ENCODE data around the gene ID2. TPM values are rescaled to one million over a fixed set of nuclear protein-coding genes. Genes with fewer than 3 reads are reported as not detected.

ID2 gene
- total RNA-seq, 4 donors from 2014 or later = 329 to 437 (median 382) TPM

- no peaks in the 10 kb centered on the region for H3K9me3 ChIP-seq
- in situ Hi-C loops (cut with MboI; ENCODE audit: low pct_ligation_motif_present in 1 of 4, low pct_unique_long_range_greater_than_20kb in 1 of 4, low sequenced_read_pairs in 3 of 4) = no loop called here
- no peak overlapping the region for H3K4me3 ChIP-seq
- DNase-seq = no peak
- H3K4me1 ChIP-seq = no peaks in the 10 kb centered on the region
- intact Hi-C loops (cut with DNase I; ENCODE audit: low total_unique reads) = no loop called here
- 80 to 88% methylated on average over 2 to 4 of the region's 4 CpGs for WGBS, 2 donors (ENCODE audit: low coverage in 1 of 2)
- TF ChIP-seq CTCF (IDR thresholded peaks at IDR 0.05) (no peak), POLR2AphosphoS5 (IDR thresholded peaks at IDR 0.05) (no peak), POLR2A (IDR thresholded peaks at IDR 0.05) (no peak), EP300 (IDR thresholded peaks at IDR 0.05; ENCODE audit: low read depth) (no peak)
- H3K27ac ChIP-seq = no peak overlapping the region
- H3K36me3 ChIP-seq = no peaks in the 10 kb centered on the region
- no peaks in the 10 kb centered on the region for H3K27me3 ChIP-seq
Measured at GRCh38 chr2:8650256-8650655, 31.6 kb upstream of the ID2 start.

- Histone ChIP-seq H3K27ac (no peak overlapping the region), H3K4me1 (no peaks in the 10 kb centered on the region), H3K9me3 (no peaks in the 10 kb centered on the region), H3K36me3 (no peaks in the 10 kb centered on the region), H3K27me3 (no peaks in the 10 kb centered on the region), H3K4me3 (no peak overlapping the region)
- intact Hi-C loops (cut with DNase I; ENCODE audit: low total_unique reads) (no loop called here), in situ Hi-C loops (cut with MboI; ENCODE audit: low pct_ligation_motif_present in 1 of 4, low pct_unique_long_range_greater_than_20kb in 1 of 4, low sequenced_read_pairs in 3 of 4) (no loop called here)
- 90 to 92% methylated on average over 6 to 11 of the region's 11 CpGs for WGBS, 2 donors (ENCODE audit: low coverage in 1 of 2)
- no peak for DNase-seq
- TF ChIP-seq POLR2A (IDR thresholded peaks at IDR 0.05) (no peak), POLR2AphosphoS5 (IDR thresholded peaks at IDR 0.05) (no peak), EP300 (IDR thresholded peaks at IDR 0.05; ENCODE audit: low read depth) (no peak), CTCF (IDR thresholded peaks at IDR 0.05) (no peak)
Measured at GRCh38 chr2:8652774-8653426, 29.0 kb upstream of the ID2 start.

- no peak for DNase-seq
- TF ChIP-seq CTCF (IDR thresholded peaks at IDR 0.05) = no peak
- TF ChIP-seq POLR2AphosphoS5 (IDR thresholded peaks at IDR 0.05) = no peak
- no peak for TF ChIP-seq POLR2A (IDR thresholded peaks at IDR 0.05)
- TF ChIP-seq EP300 (IDR thresholded peaks at IDR 0.05; ENCODE audit: low read depth) = no peak
- no peaks in the 10 kb centered on the region for H3K9me3 ChIP-seq
- 78% methylated on average over 7 of the region's 7 CpGs; no CpG with 5 or more reads in 1 of the 2 donors for WGBS, 2 donors (ENCODE audit: low coverage in 1 of 2)
- H3K4me3 ChIP-seq = no peak overlapping the region
- in situ Hi-C loops (cut with MboI; ENCODE audit: low pct_ligation_motif_present in 1 of 4, low pct_unique_long_range_greater_than_20kb in 1 of 4, low sequenced_read_pairs in 3 of 4) (no loop called here), intact Hi-C loops (cut with DNase I; ENCODE audit: low total_unique reads) (no loop called here)
- H3K4me1 ChIP-seq = no peaks in the 10 kb centered on the region
- H3K27ac ChIP-seq = no peak overlapping the region
- H3K36me3 ChIP-seq = no peaks in the 10 kb centered on the region
- H3K27me3 ChIP-seq = no peaks in the 10 kb centered on the region
Measured at GRCh38 chr2:8653485-8653884, 28.4 kb upstream of the ID2 start.

GRCh38 chr2:8654041-8654440 is 27.8 kb upstream of the ID2 start:
- no peak for TF ChIP-seq EP300 (IDR thresholded peaks at IDR 0.05; ENCODE audit: low read depth)
- no peak for TF ChIP-seq CTCF (IDR thresholded peaks at IDR 0.05)
- TF ChIP-seq POLR2A (IDR thresholded peaks at IDR 0.05) = no peak
- TF ChIP-seq POLR2AphosphoS5 (IDR thresholded peaks at IDR 0.05) = no peak
- H3K27me3 ChIP-seq = no peaks in the 10 kb centered on the region
- intact Hi-C loops (cut with DNase I; ENCODE audit: low total_unique reads) (no loop called here), in situ Hi-C loops (cut with MboI; ENCODE audit: low pct_ligation_motif_present in 1 of 4, low pct_unique_long_range_greater_than_20kb in 1 of 4, low sequenced_read_pairs in 3 of 4) (no loop called here)
- H3K36me3 ChIP-seq = no peaks in the 10 kb centered on the region
- DNase-seq = no peak
- no peak overlapping the region for H3K4me3 ChIP-seq
- no peaks in the 10 kb centered on the region for H3K9me3 ChIP-seq
- H3K4me1 ChIP-seq = no peaks in the 10 kb centered on the region
- WGBS, 2 donors (ENCODE audit: low coverage in 1 of 2) = 99% methylated on average over 6 of the region's 6 CpGs; no CpG with 5 or more reads in 1 of the 2 donors
- H3K27ac ChIP-seq = no peak overlapping the region

All from transverse colon (tissue), 4 donors.